HepG2 (cell line): ENCODE results near the gene FAM222A. TPM values are rescaled to one million over a fixed set of nuclear protein-coding genes. Genes with fewer than 3 reads are reported as not detected.

ENCODE experiments used
- AGO2 ChIP-seq: fragments of 200-400 bp; formaldehyde crosslinking; optimal IDR thresholded peaks from 2 replicates; pipeline ENCODE3; 2017; ENCODE audit warnings: mild to moderate bottlenecking, low read depth, low read length, moderate library complexity
- ARID5B ChIP-seq: IDR thresholded peaks from 2 replicates; pipeline ENCODE4 v1.4.0; 2020; ENCODE audit warnings: mild to moderate bottlenecking, missing genetic modification reagents
- ATRX ChIP-seq: sonication (generic); formaldehyde crosslinking; IDR thresholded peaks from 2 replicates; pipeline ENCODE4 v1.4.0; 2020; ENCODE audit warnings: missing genetic modification reagents, borderline replicate concordance
- CHD2 ChIP-seq: IDR thresholded peaks from 2 replicates; pipeline ENCODE4 v1.6.1; 2011; ENCODE audit warnings: low read depth, low read length, improper control_type of control experiment
- HDAC2 ChIP-seq: sonication (generic); formaldehyde crosslinking; IDR thresholded peaks from 2 replicates; pipeline ENCODE4 v1.4.0; 2020; ENCODE audit warnings: missing genetic modification reagents
- HOXA3 ChIP-seq: sonication (generic); formaldehyde crosslinking; IDR thresholded peaks from 2 replicates; pipeline ENCODE4 v1.5.0; 2020; ENCODE audit warnings: missing genetic modification reagents
- KDM5B ChIP-seq: sonication (generic); formaldehyde crosslinking; IDR thresholded peaks from 2 replicates; pipeline ENCODE4 v1.4.0; 2020; ENCODE audit warnings: missing genetic modification reagents, mild to moderate bottlenecking, borderline replicate concordance
- MEF2D ChIP-seq: sonication (generic); formaldehyde crosslinking; IDR thresholded peaks from 2 replicates; pipeline ENCODE4 v1.5.1; 2020; ENCODE audit warnings: mild to moderate bottlenecking, missing genetic modification reagents
- MTA1 ChIP-seq: sonication (generic); formaldehyde crosslinking; IDR thresholded peaks from 2 replicates; pipeline ENCODE4 v1.4.0; 2020; ENCODE audit warnings: missing genetic modification reagents, mild to moderate bottlenecking, borderline replicate concordance
- MTERF4 ChIP-seq: sonication (generic); formaldehyde crosslinking; IDR thresholded peaks from 2 replicates; pipeline ENCODE4 v1.8.0; 2023; ENCODE audit warnings: mild to moderate bottlenecking, missing genetic modification reagents
- MXD1 ChIP-seq: sonication (generic); formaldehyde crosslinking; IDR thresholded peaks from 2 replicates; pipeline ENCODE4 v1.4.0; 2020; ENCODE audit warnings: mild to moderate bottlenecking, missing genetic modification reagents
- NCOA2 ChIP-seq: sonication (generic); formaldehyde crosslinking; IDR thresholded peaks from 2 replicates; pipeline ENCODE4 v1.8.0; 2022; ENCODE audit warnings: inconsistent platforms
- PATZ1 ChIP-seq: sonication (generic); formaldehyde crosslinking; IDR thresholded peaks from 2 replicates; pipeline ENCODE4 v1.4.0; 2020; ENCODE audit warnings: missing genetic modification reagents
- POLR2AphosphoS5 ChIP-seq: IDR thresholded peaks from 2 replicates; pipeline ENCODE4 v1.6.1; 2012; ENCODE audit warnings: low read depth, low read length
- POLR2G ChIP-seq: fragments of 200-400 bp; formaldehyde crosslinking; IDR thresholded peaks from 2 replicates; pipeline ENCODE4 v1.6.1; 2018; ENCODE audit warnings: mild to moderate bottlenecking, low read depth, low read length, moderate library complexity
- ZBTB43 ChIP-seq: sonication (generic); formaldehyde crosslinking; conservative IDR thresholded peaks from 2 replicates; pipeline ENCODE4 v1.4.0; 2020; ENCODE audit warnings: missing genetic modification reagents
- ZBTB7A ChIP-seq: sonication (generic); formaldehyde crosslinking; IDR thresholded peaks from 2 replicates; pipeline ENCODE4 v1.8.0; 2022; ENCODE audit warnings: mild to moderate bottlenecking, missing genetic modification reagents
- ZEB1 ChIP-seq: IDR thresholded peaks from 2 replicates; pipeline ENCODE4 v1.6.1; 2012; ENCODE audit warnings: mild to moderate bottlenecking, low read depth, inconsistent platforms; ENCODE audit not compliant: insufficient replicate concordance
- ZIK1 ChIP-seq: sonication (generic); formaldehyde crosslinking; IDR thresholded peaks from 2 replicates; pipeline ENCODE4 v1.5.0; 2020; ENCODE audit warnings: mild to moderate bottlenecking, low read depth, missing genetic modification reagents, borderline replicate concordance
- ZNF546 ChIP-seq: sonication (generic); formaldehyde crosslinking; conservative IDR thresholded peaks from 2 replicates; pipeline ENCODE4 v1.8.1; 2023; ENCODE audit warnings: mild to moderate bottlenecking, missing genetic modification reagents
- ZNF577 ChIP-seq: sonication (generic); formaldehyde crosslinking; IDR thresholded peaks from 2 replicates; pipeline ENCODE4 v1.4.0; 2020; ENCODE audit warnings: mild to moderate bottlenecking, low read depth, missing genetic modification reagents, borderline replicate concordance
- ZSCAN29 ChIP-seq: sonication (generic); formaldehyde crosslinking; conservative IDR thresholded peaks from 2 replicates; pipeline ENCODE4 v1.4.0; 2020; ENCODE audit warnings: mild to moderate bottlenecking, missing genetic modification reagents
- polyA plus RNA-seq, 8 experiments: library from polyadenylated mRNA; depleted of rRNA in 3 of 8; stranded (reverse) in 7 of 8; unstranded in 1 of 8; fragments of >200 nt; fragmentation: Illumina TruSeq in 4 of 8; extraction: Trizol in 4 of 8; gene quantifications; 2 replicates each; pipeline versions ENCODE4 v1.2.1 to v1.2.3, GENCODE V29; 2011 to 2016; ENCODE audit warnings: low read depth in 4 of 8, missing spikeins in 1 of 8, mixed read lengths in 1 of 8; ENCODE audit not compliant: insufficient read depth in 1 of 8
- total RNA-seq, 5 experiments: library from RNA; depleted of rRNA; stranded (reverse); fragments of >200 nt; fragmentation: Illumina TruSeq; extraction: Trizol; gene quantifications; 2 replicates each; pipeline ENCODE4 v1.2.3, GENCODE V29; 2016; ENCODE audit warnings: low read depth in 1 of 5

Gene FAM222A
- total and polyA plus RNA-seq, 2 of the 13 experiments (the other 11 are each of a cell fraction or from before 2014, with no cell fraction given) = 2.7 to 9.6 TPM

GRCh38 chr12:109737631-109738030 is 24.0 kb downstream of the FAM222A start (continued):
- TF ChIP-seq ARID5B (0 out of 2 replicates have a peak, but pooled peaks have one; percentile 31), ATRX (no peak), ZBTB43 (CRISPR knock-in tag) (no peak), PATZ1 (CRISPR knock-in tag) (peak; percentile 50; the same call in 1 of the 2 replicates), ZIK1 (CRISPR knock-in tag) (no peak), NCOA2 (peak; percentile 54; the same call in 1 of the 2 replicates), AGO2 (no peak), ZNF546 (CRISPR knock-in tag) (no peak), MXD1 (CRISPR knock-in tag) (no peak), HDAC2 (CRISPR knock-in tag) (no peak), POLR2AphosphoS5 (0 out of 2 replicates have a peak, but pooled peaks have one; percentile 36), MEF2D (no peak), ZNF577 (no peak), ZBTB7A (CRISPR knock-in tag) (0 out of 2 replicates have a peak, but pooled peaks have one; percentile 32), MTA1 (CRISPR knock-in tag) (no peak), CHD2 (no peak), HOXA3 (CRISPR knock-in tag) (peak; percentile 14; the same call in 1 of the 2 replicates), MTERF4 (CRISPR knock-in tag) (no peak), POLR2G (peak; percentile 29; the same call in 1 of the 2 replicates), ZEB1 (no peak), KDM5B (CRISPR knock-in tag) (no peak), ZSCAN29 (CRISPR knock-in tag) (no peak)
